Caco-2 (cell line): Measurements from ENCODE around the gene ADGRG7. TPM values are rescaled to one million over a fixed set of nuclear protein-coding genes. Genes with fewer than 3 reads are reported as not detected.

Experiments used
- BruUV-seq: library from RNA; stranded (reverse); fragments of 400-500 nt; replicated peaks from 2 replicates; lab custom pipeline; 2021; lab: Mats Ljungman, UMichigan
- CTCF ChIA-PET: fragments of 300-600 bp; sonication (Branson Sonifier 250); formaldehyde crosslinking; loops from one replicate; lab custom pipeline; 2022; ENCODE audit warnings: antibody characterized with exemption; lab: Charles Lee
- POLR2A ChIA-PET: fragments of 300-600 bp; sonication (Branson Sonifier 250); formaldehyde crosslinking; loops from one replicate; lab custom pipeline; 2022; ENCODE audit warnings: antibody characterized with exemption; lab: Charles Lee
- DNase-seq, 2 experiments: peaks; one replicate each; pipeline versions ENCODE4 v3.0.0 to v3.0.0-alpha.2; 2020 to 2022
- H3K27me3 ChIP-seq: replicated peaks from 2 replicates; pipeline ENCODE4 v1.6.0; 2011; ENCODE audit warnings: low read length; ENCODE audit not compliant: control insufficient read depth, insufficient read depth
- H3K36me3 ChIP-seq: 2 replicates; pipeline ENCODE4 v1.5.1; 2011; ENCODE audit warnings: low read length; ENCODE audit not compliant: control insufficient read depth, insufficient read depth
- H3K4me1 ChIP-seq: fragments of 250-450 bp; sonication (Bioruptor Pico); 2 replicates; pipeline ENCODE4 v1.5.1; 2020; ENCODE audit warnings: mild to moderate bottlenecking
- H3K4me3 ChIP-seq: 2 replicates; pipeline ENCODE4 v1.5.1; 2011; ENCODE audit warnings: low read depth, mild to moderate bottlenecking, control low read depth, low read length
- H3K9me3 ChIP-seq: fragments of 250-450 bp; sonication (Bioruptor Pico); 2 replicates; pipeline ENCODE4 v1.5.1; 2020; ENCODE audit warnings: mild to moderate bottlenecking, moderate library complexity
- H3K27ac Mint-ChIP-seq: one replicate; pipeline ENCODE4 v1.8.0; 2022; ENCODE audit warnings: mixed read lengths; ENCODE audit not compliant: unreplicated experiment
- H3K27me3 Mint-ChIP-seq: one replicate; pipeline ENCODE4 v1.8.0; 2022; ENCODE audit warnings: mixed read lengths; ENCODE audit not compliant: insufficient read depth, unreplicated experiment
- H3K36me3 Mint-ChIP-seq: one replicate; pipeline ENCODE4 v1.8.0; 2022; ENCODE audit warnings: mild to moderate bottlenecking, mixed read lengths; ENCODE audit not compliant: insufficient read depth, unreplicated experiment
- H3K4me1 Mint-ChIP-seq: one replicate; pipeline ENCODE4 v1.8.0; 2022; ENCODE audit warnings: low read depth, mixed read lengths; ENCODE audit not compliant: unreplicated experiment
- H3K4me3 Mint-ChIP-seq: one replicate; pipeline ENCODE4 v1.8.0; 2022; ENCODE audit warnings: mild to moderate bottlenecking, moderate library complexity, mixed read lengths; ENCODE audit not compliant: unreplicated experiment
- H3K9me3 Mint-ChIP-seq: one replicate; pipeline ENCODE4 v1.8.0; 2022; ENCODE audit warnings: mixed read lengths; ENCODE audit not compliant: unreplicated experiment
- intact Hi-C: fragments of 100-400 bp; cut with micrococcal nuclease; formaldehyde crosslinking; loops from one replicate; pipeline ENCODE4 v1.10.0; 2022; ENCODE audit not compliant: unreplicated experiment
- total RNA-seq: library from RNA; stranded (reverse); gene quantifications from 2 replicates; pipeline ENCODE4 v1.2.3, GENCODE V29; 2022
- TF ChIP-seq, protein P1 (sequence below), 2 experiments: fragments of 200-600 bp in 1 of 2; IDR thresholded peaks; 1 replicate in 1 of 2; 2 replicates in 1 of 2; pipeline versions ENCODE4 v1.5.1 to v1.8.0; 2011 to 2022; ENCODE audit warnings: antibody characterized with exemption in 1 of 2, control low read depth in 1 of 2, inconsistent platforms in 1 of 2, low read depth in 1 of 2, low read length in 1 of 2, mild to moderate bottlenecking in 1 of 2, moderate library complexity in 1 of 2; ENCODE audit not compliant: insufficient read depth in 1 of 2, severe bottlenecking in 1 of 2, unreplicated experiment in 1 of 2

The ADGRG7 gene
- total RNA-seq, 1 experiment from 2014 or later, result 4.2 TPM

DNA sequence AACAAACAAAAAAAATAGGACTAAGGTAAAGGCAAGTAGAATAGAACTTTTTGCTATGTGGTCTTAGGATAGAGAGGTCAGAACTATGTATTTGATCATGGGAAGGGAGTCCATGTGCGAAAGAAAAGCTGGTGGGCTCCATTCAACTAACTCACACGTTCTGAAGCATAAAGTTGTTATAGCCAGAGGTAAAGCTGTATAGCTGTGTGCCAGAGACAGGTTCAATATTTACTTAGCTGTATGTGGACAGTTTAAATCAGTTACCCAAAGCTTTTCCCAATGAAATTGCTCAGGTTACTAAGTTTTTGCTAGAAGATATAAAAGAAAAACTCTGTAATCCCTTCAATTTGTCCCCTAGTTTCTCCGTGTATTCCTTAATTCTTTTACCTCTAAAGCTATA, 37.8 kb downstream of the ADGRG7 start:
- ChIA-PET CTCF (interaction anchor here (0.9 kb wide), 1 partner anchor 44 kb away, joined by 3 read pairs; no protein-coding TSS in a partner anchor), POLR2A (no interaction called here)
- no peak for DNase-seq
- BruUV-seq, result no TSS peak
- H3K9me3 Mint-ChIP-seq, result no peaks in the 10 kb centered on the region
- no peak overlapping the region for H3K4me3 Mint-ChIP-seq
- Histone ChIP-seq H3K36me3 (no peaks in the 10 kb centered on the region), H3K9me3 (no peaks in the 10 kb centered on the region), H3K27me3 (no peaks in the 10 kb centered on the region), H3K4me1 (no peaks in the 10 kb centered on the region; the same call in 1 of the 2 replicates), H3K4me3 (no peak overlapping the region)
- H3K36me3 Mint-ChIP-seq, result no peaks in the 10 kb centered on the region
- H3K4me1 Mint-ChIP-seq, result peaks cover 13% of the 10 kb centered on the region
- TF ChIP-seq, protein P1, sequence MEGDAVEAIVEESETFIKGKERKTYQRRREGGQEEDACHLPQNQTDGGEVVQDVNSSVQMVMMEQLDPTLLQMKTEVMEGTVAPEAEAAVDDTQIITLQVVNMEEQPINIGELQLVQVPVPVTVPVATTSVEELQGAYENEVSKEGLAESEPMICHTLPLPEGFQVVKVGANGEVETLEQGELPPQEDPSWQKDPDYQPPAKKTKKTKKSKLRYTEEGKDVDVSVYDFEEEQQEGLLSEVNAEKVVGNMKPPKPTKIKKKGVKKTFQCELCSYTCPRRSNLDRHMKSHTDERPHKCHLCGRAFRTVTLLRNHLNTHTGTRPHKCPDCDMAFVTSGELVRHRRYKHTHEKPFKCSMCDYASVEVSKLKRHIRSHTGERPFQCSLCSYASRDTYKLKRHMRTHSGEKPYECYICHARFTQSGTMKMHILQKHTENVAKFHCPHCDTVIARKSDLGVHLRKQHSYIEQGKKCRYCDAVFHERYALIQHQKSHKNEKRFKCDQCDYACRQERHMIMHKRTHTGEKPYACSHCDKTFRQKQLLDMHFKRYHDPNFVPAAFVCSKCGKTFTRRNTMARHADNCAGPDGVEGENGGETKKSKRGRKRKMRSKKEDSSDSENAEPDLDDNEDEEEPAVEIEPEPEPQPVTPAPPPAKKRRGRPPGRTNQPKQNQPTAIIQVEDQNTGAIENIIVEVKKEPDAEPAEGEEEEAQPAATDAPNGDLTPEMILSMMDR (IDR thresholded peaks at IDR 0.05; ENCODE audit: insufficient read depth in 1 of 2, low read depth in 1 of 2, low read length in 1 of 2, severe bottlenecking in 1 of 2, unreplicated experiment in 1 of 2), result no peak
- no peaks in the 10 kb centered on the region for H3K27me3 Mint-ChIP-seq
- intact Hi-C loops, result no loop called here
- no peak overlapping the region for H3K27ac Mint-ChIP-seq

DNA sequence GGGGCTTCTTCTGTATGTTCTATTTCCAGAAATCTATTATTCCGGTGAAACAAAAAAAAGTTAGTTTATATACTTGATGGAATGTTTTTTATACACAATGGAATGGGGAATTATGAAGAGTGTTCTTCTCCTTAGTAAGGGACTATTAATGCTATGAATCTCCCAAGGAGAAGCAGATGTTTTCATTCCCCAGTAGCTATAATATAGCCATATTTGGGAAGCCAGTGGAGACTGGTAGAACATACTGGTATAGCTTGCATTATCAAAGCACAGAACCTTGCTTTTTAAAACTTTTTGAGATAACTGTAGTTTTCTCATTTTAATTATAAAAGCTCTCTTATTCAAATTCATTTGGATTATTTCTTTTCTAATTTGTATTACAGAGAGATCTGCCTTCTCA, 38.3 kb downstream of the ADGRG7 start:
- H3K27me3 Mint-ChIP-seq, result no peaks in the 10 kb centered on the region
- ChIA-PET CTCF (interaction anchor here (0.9 kb wide), 1 partner anchor 44 kb away, joined by 3 read pairs; no protein-coding TSS in a partner anchor), POLR2A (no interaction called here)
- H3K4me1 ChIP-seq, result no peaks in the 10 kb centered on the region
- TF ChIP-seq, protein P1 (IDR thresholded peaks at IDR 0.05; ENCODE audit: insufficient read depth in 1 of 2, low read depth in 1 of 2, low read length in 1 of 2, severe bottlenecking in 1 of 2, unreplicated experiment in 1 of 2), result no peak
- no peaks in the 10 kb centered on the region for H3K9me3 Mint-ChIP-seq
- BruUV-seq, result no TSS peak
- no peaks in the 10 kb centered on the region for H3K36me3 Mint-ChIP-seq
- H3K36me3 ChIP-seq, result no peaks in the 10 kb centered on the region
- H3K27ac Mint-ChIP-seq, result no peak overlapping the region
- no peak overlapping the region for H3K4me3 Mint-ChIP-seq
- DNase-seq, result no peak
- intact Hi-C loops, result no loop called here
- peaks cover 13% of the 10 kb centered on the region for H3K4me1 Mint-ChIP-seq
- no peaks in the 10 kb centered on the region for H3K9me3 ChIP-seq
- H3K27me3 ChIP-seq, result no peaks in the 10 kb centered on the region
- no peak overlapping the region for H3K4me3 ChIP-seq

DNA sequence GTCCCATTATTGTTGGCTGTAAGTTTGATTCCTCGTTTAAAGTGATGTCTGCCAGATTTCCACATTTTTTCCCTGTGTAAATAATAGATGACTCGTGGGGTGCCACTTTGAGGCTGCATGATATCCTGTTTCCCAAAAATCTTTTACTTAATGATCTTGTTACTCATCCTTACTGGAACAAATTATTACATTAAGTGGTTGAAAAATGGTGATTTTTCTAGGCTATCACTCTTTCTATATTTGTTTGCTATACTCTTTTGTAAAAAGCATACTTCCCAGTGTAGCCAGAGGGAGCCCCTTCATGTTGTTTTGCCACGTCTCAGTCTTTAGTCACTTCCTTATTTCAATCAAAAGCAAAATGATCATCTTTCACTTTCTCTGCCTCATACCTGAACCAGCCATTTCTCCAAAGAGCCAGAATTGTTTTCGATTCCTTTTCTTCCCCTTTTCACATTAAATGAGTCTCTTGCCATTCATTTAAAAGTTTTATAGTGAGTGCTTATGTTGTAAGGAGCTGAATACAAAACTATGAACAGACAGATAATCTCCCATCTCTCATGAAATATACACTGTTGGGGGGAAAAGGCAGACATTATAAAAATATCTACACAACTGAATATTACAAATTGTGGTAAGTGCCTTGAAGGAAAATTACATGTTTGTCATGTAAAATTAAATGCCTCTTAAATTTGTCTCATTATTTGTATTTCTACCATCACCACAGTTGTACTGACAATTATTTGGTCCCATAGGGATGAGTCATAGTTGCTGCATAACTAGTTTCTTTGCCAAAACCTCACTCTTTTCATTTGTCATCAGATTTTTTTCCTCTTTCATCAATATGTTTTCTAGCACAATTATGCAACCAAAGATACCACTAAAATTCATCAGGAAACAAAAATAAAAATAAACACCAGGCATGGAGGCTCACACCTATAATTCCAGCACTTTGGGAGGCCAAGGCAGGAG, 41.5 kb downstream of the ADGRG7 start:
- H3K36me3 Mint-ChIP-seq, result no peaks in the 10 kb centered on the region
- no peaks in the 10 kb centered on the region for H3K27me3 ChIP-seq
- H3K27me3 Mint-ChIP-seq, result no peaks in the 10 kb centered on the region
- POLR2A ChIA-PET, result no interaction called here
- no peak for DNase-seq
- BruUV-seq, result no TSS peak
- H3K4me1 ChIP-seq, result no peaks in the 10 kb centered on the region
- TF ChIP-seq, protein P1 (IDR thresholded peaks at IDR 0.05; ENCODE audit: insufficient read depth in 1 of 2, low read depth in 1 of 2, low read length in 1 of 2, severe bottlenecking in 1 of 2, unreplicated experiment in 1 of 2), result peak in 1 of 2 experiments; percentile 12
- no peaks in the 10 kb centered on the region for H3K36me3 ChIP-seq
- CTCF ChIA-PET, result no interaction called here
- no peak overlapping the region for H3K27ac Mint-ChIP-seq
- H3K9me3 ChIP-seq, result no peaks in the 10 kb centered on the region
- intact Hi-C loops, result no loop called here
- peaks cover 13% of the 10 kb centered on the region for H3K4me1 Mint-ChIP-seq
- no peak overlapping the region for H3K4me3 ChIP-seq
- H3K9me3 Mint-ChIP-seq, result no peaks in the 10 kb centered on the region
- no peak overlapping the region for H3K4me3 Mint-ChIP-seq
